Stimulated activated naive B cell treated with anti-CD40 and anti-IgM and Interleukin-4, amounts not matched to agents 10 μg/mL and 1 μg/mL and 100 μg/mL, for 72 hours (primary cell): ENCODE results near the gene DCDC2B.

Source experiments
- ATAC-seq, 2 donors: fragments of 150-1000 bp; cut with Tn5 transposase; replicated peaks; 2 replicates each; pipeline ENCODE4 v1.10.0; 2021; ENCODE audit warnings: moderate library complexity in 1 of 2
- DNase-seq: peaks from one replicate; pipeline ENCODE4 v3.0.0; 2021
- H3K27ac Mint-ChIP-seq: one replicate; pipeline ENCODE4 v1.8.0; 2022; ENCODE audit warnings: mild to moderate bottlenecking, mixed read lengths
- H3K27me3 Mint-ChIP-seq, 2 donors: one replicate each; pipeline ENCODE4 v1.8.0; 2022; ENCODE audit warnings: mixed read lengths in 2 of 2
- H3K36me3 Mint-ChIP-seq, 2 donors: one replicate each; pipeline ENCODE4 v1.8.0; 2022; ENCODE audit warnings: mixed read lengths in 2 of 2, mild to moderate bottlenecking in 1 of 2
- H3K4me1 Mint-ChIP-seq, 2 donors: one replicate each; pipeline ENCODE4 v1.8.0; 2022; ENCODE audit warnings: mixed read lengths in 2 of 2, mild to moderate bottlenecking in 1 of 2
- H3K4me3 Mint-ChIP-seq, 2 donors: one replicate each; pipeline ENCODE4 v1.8.0; 2022; ENCODE audit warnings: mild to moderate bottlenecking in 2 of 2, mixed read lengths in 2 of 2, moderate library complexity in 1 of 2
- H3K9me3 Mint-ChIP-seq, 2 donors: one replicate each; pipeline ENCODE4 v1.8.0; 2022; ENCODE audit warnings: mixed read lengths in 2 of 2, mild to moderate bottlenecking in 1 of 2

The DCDC2B gene

GRCh38 chr1:32200226-32201010, 8.5 kb upstream of the DCDC2B start, which contains the start of gene CCDC28B:
CCDC28B (plus strand) TSS chr1:32200595; CDS start chr1:32201936, 1,341 bp downstream.
- H3K36me3 Mint-ChIP-seq, result peaks cover 42 to 55% of the 10 kb centered on the region in 2 donors

GRCh38 chr1:32201011-32201855, 7.7 kb upstream of the DCDC2B start:
- no peaks in the 10 kb centered on the region for H3K9me3 Mint-ChIP-seq
- peak overlapping the region; percentile 99 for H3K27ac Mint-ChIP-seq
- no peaks in the 10 kb centered on the region for H3K27me3 Mint-ChIP-seq
- peak; percentile 80 for DNase-seq
- ATAC-seq, result peak; percentile 59 to 61
- H3K36me3 Mint-ChIP-seq, result peaks cover 38 to 59% of the 10 kb centered on the region in 2 donors
- peaks cover 53 to 83% of the 10 kb centered on the region in 2 donors for H3K4me1 Mint-ChIP-seq
- H3K4me3 Mint-ChIP-seq, result peak overlapping the region; percentile 83 to 91

More at GRCh38 chr1:32200226-32201010, 8.5 kb upstream of the DCDC2B start, which contains the start of gene CCDC28B:
- DNase-seq (peak; percentile 77), ATAC-seq (peak; percentile 59 to 61)
- Mint-ChIP-seq H3K27ac (peak within 1 kb of the TSS; percentile 99), H3K9me3 (no peaks in the 10 kb centered on the region), H3K4me3 (peak within 1 kb of the TSS; percentile 83 to 91), H3K4me1 (peaks cover 51 to 75% of the 10 kb centered on the region in 2 donors), H3K27me3 (no peaks in the 10 kb centered on the region)

- Mint-ChIP-seq H3K27me3 (no peaks in the 10 kb centered on the region), H3K4me1 (peaks cover 61 to 94% of the 10 kb centered on the region in 2 donors), H3K36me3 (peaks cover 39 to 69% of the 10 kb centered on the region in 2 donors), H3K4me3 (peak overlapping the region; percentile 90 to 94), H3K27ac (peak overlapping the region; percentile 90), H3K9me3 (no peaks in the 10 kb centered on the region)
- ATAC-seq, result no peak
- no peak for DNase-seq
Measured at GRCh38 chr1:32204943-32205361, 3.9 kb upstream of the DCDC2B start.

GRCh38 chr1:32205401-32206370, 3.2 kb upstream of the DCDC2B start, which contains the start of gene IQCC:
IQCC (plus strand) TSS chr1:32205671; CDS start chr1:32205682, 11 bp downstream.
- Mint-ChIP-seq H3K27me3 (no peaks in the 10 kb centered on the region), H3K9me3 (no peaks in the 10 kb centered on the region), H3K4me1 (peaks cover 57 to 87% of the 10 kb centered on the region in 2 donors), H3K36me3 (peaks cover 39 to 69% of the 10 kb centered on the region in 2 donors), H3K4me3 (peak within 1 kb of the TSS; percentile 90 to 94), H3K27ac (peak within 1 kb of the TSS; percentile 90)
- ATAC-seq, result peak; percentile 57 to 68
- DNase-seq, result peak; percentile 77

GRCh38 chr1:32208469-32208868, 420 bp upstream of the DCDC2B start:
- ATAC-seq (peak; percentile 41 to 52), DNase-seq (peak; percentile 22)
- Mint-ChIP-seq H3K4me3 (no peak overlapping the region), H3K4me1 (peaks cover 51 to 84% of the 10 kb centered on the region in 2 donors), H3K36me3 (peaks cover 29 to 66% of the 10 kb centered on the region in 2 donors), H3K27ac (peak overlapping the region; percentile 59), H3K9me3 (no peaks in the 10 kb centered on the region), H3K27me3 (no peaks in the 10 kb centered on the region)

GRCh38 chr1:32215629-32216480, 7.0 kb downstream of the DCDC2B start:
- H3K4me3 Mint-ChIP-seq, result no peak overlapping the region
- peaks cover 25 to 45% of the 10 kb centered on the region in 2 donors for H3K4me1 Mint-ChIP-seq
- peak; percentile 87 to 89 for ATAC-seq
- no peaks in the 10 kb centered on the region for H3K27me3 Mint-ChIP-seq
- H3K9me3 Mint-ChIP-seq, result no peaks in the 10 kb centered on the region
- peaks cover 27 to 48% of the 10 kb centered on the region in 2 donors for H3K36me3 Mint-ChIP-seq
- peak overlapping the region; percentile 47 for H3K27ac Mint-ChIP-seq
- no peak for DNase-seq

- Mint-ChIP-seq H3K36me3 (peaks cover 27 to 47% of the 10 kb centered on the region in 2 donors), H3K4me1 (peaks cover 30 to 46% of the 10 kb centered on the region in 2 donors), H3K27ac (peak overlapping the region; percentile 47), H3K9me3 (no peaks in the 10 kb centered on the region), H3K27me3 (no peaks in the 10 kb centered on the region), H3K4me3 (no peak overlapping the region)
- DNase-seq (no peak), ATAC-seq (no peak)
Measured at GRCh38 chr1:32216566-32216965, 7.7 kb downstream of the DCDC2B start.

- Mint-ChIP-seq H3K36me3 (peaks cover 25 to 47% of the 10 kb centered on the region in 2 donors), H3K4me1 (peaks cover 26 to 46% of the 10 kb centered on the region in 2 donors), H3K4me3 (no peak overlapping the region), H3K27me3 (no peaks in the 10 kb centered on the region), H3K27ac (no peak overlapping the region), H3K9me3 (no peaks in the 10 kb centered on the region)
- DNase-seq (no peak), ATAC-seq (no peak)
Measured at GRCh38 chr1:32219022-32219421, 10.1 kb downstream of the DCDC2B start.

- DNase-seq (no peak), ATAC-seq (peak; percentile 51 to 72)
- Mint-ChIP-seq H3K27me3 (no peaks in the 10 kb centered on the region), H3K9me3 (no peaks in the 10 kb centered on the region), H3K36me3 (peaks cover 26 to 50% of the 10 kb centered on the region in 2 donors), H3K4me1 (peaks cover 23 to 41% of the 10 kb centered on the region in 2 donors), H3K27ac (peak overlapping the region; percentile 69), H3K4me3 (peak overlapping the region; percentile 96 to 99)
Measured at GRCh38 chr1:32220746-32221580, 12.1 kb downstream of the DCDC2B start.

GRCh38 chr1:32221581-32221979, 12.7 kb downstream of the DCDC2B start:
- DNase-seq, result no peak
- H3K9me3 Mint-ChIP-seq, result no peaks in the 10 kb centered on the region
- peaks cover 22 to 39% of the 10 kb centered on the region in 2 donors for H3K4me1 Mint-ChIP-seq
- H3K36me3 Mint-ChIP-seq, result peaks cover 21 to 48% of the 10 kb centered on the region in 2 donors
- no peak for ATAC-seq
- peak overlapping the region; percentile 98 for H3K27ac Mint-ChIP-seq
- peak overlapping the region; percentile 96 to 99 for H3K4me3 Mint-ChIP-seq
- H3K27me3 Mint-ChIP-seq, result no peaks in the 10 kb centered on the region

GRCh38 chr1:32221980-32222755, 13.3 kb downstream of the DCDC2B start, which contains the start of the genes EIF3I and TMEM234:
EIF3I (plus strand) TSS chr1:32222407; CDS start chr1:32222442, 35 bp downstream.
TMEM234 (minus strand) TSS chr1:32222353; CDS start chr1:32222322, 31 bp downstream.
- peaks cover 17 to 44% of the 10 kb centered on the region in 2 donors for H3K36me3 Mint-ChIP-seq
- DNase-seq (peak; percentile 86), ATAC-seq (peak; percentile 94 to 97)
- peak within 1 kb of the TSS; percentile 96 to 99 for H3K4me3 Mint-ChIP-seq
- no peaks in the 10 kb centered on the region for H3K27me3 Mint-ChIP-seq
- no peaks in the 10 kb centered on the region for H3K9me3 Mint-ChIP-seq
- peak within 1 kb of the TSS; percentile 98 for H3K27ac Mint-ChIP-seq
- H3K4me1 Mint-ChIP-seq, result peaks cover 22 to 39% of the 10 kb centered on the region in 2 donors
